Fibroblast of lung (primary cell): Measurements from ENCODE around the gene ADRA1B.

ENCODE experiments used
- EZH2 ChIP-seq: IDR thresholded peaks from 2 replicates; pipeline ENCODE4 v1.5.1; 2012; ENCODE audit warnings: low read length, control low read depth, mild to moderate bottlenecking; ENCODE audit errors: missing control alignments
- TF ChIP-seq, protein P1 (sequence below), 2 donors: IDR thresholded peaks in 1 of 2; conservative IDR thresholded peaks in 1 of 2; 1 replicate in 1 of 2; 2 replicates in 1 of 2; pipeline ENCODE4 v1.5.1; 2011 to 2012; ENCODE audit warnings: low read length in 2 of 2, control low read depth in 1 of 2, inconsistent platforms in 1 of 2, low read depth in 1 of 2, mild to moderate bottlenecking in 1 of 2

DNA sequence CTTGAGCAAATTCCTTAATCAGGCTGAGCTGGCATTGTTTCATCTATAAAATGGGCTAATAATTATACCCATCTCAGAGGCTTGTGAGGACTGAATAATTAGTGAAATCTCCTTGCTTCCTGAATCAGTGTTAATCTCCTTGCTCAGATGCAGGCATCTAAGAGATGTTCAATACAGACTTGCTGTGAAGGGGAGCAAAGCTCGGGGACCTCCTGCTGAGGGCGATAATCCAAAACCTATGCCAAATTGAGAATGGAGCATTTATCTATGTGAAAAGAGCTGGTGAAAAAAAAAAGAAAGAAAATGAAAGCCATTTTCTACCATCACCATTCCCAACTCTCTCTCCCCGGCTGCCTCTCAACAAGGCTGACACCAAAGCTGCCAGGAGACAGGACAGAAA, 37.3 kb downstream of the ADRA1B start:
- TF ChIP-seq, protein P1, sequence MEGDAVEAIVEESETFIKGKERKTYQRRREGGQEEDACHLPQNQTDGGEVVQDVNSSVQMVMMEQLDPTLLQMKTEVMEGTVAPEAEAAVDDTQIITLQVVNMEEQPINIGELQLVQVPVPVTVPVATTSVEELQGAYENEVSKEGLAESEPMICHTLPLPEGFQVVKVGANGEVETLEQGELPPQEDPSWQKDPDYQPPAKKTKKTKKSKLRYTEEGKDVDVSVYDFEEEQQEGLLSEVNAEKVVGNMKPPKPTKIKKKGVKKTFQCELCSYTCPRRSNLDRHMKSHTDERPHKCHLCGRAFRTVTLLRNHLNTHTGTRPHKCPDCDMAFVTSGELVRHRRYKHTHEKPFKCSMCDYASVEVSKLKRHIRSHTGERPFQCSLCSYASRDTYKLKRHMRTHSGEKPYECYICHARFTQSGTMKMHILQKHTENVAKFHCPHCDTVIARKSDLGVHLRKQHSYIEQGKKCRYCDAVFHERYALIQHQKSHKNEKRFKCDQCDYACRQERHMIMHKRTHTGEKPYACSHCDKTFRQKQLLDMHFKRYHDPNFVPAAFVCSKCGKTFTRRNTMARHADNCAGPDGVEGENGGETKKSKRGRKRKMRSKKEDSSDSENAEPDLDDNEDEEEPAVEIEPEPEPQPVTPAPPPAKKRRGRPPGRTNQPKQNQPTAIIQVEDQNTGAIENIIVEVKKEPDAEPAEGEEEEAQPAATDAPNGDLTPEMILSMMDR (conservative IDR thresholded peaks at IDR 0.05 in 1 of 2, IDR thresholded peaks at IDR 0.05 in 1 of 2; ENCODE audit: low read depth in 1 of 2, low read length in 2 of 2) = no peak
- TF ChIP-seq EZH2 = no peak
